DND-41 (cell line): ENCODE measurements around the gene CFAP97.

ENCODE experiments used
- ATAC-seq: fragments of 200-7000 bp; cut with Tn5 transposase; 3 replicates; pipeline ENCODE4 v1.9.1; 2021; ENCODE audit warnings: low read depth; ENCODE audit not compliant: insufficient read depth
- DNase-seq: peaks from one replicate; pipeline ENCODE4 v3.0.0-alpha.2; 2020
- H2AFZ ChIP-seq: 2 replicates; pipeline ENCODE4 v1.6.0; 2012; ENCODE audit warnings: low read depth, low read length
- H3K27ac ChIP-seq: 2 replicates; pipeline ENCODE4 v1.5.1; 2012; ENCODE audit warnings: low read length, inconsistent platforms
- H3K27me3 ChIP-seq: fragments of 200-600 bp; sonication (generic); 2 replicates; pipeline ENCODE4 v1.6.0; 2012; ENCODE audit warnings: low read length, mild to moderate bottlenecking, inconsistent platforms; ENCODE audit not compliant: insufficient read depth, poor library complexity
- H3K36me3 ChIP-seq: 2 replicates; pipeline ENCODE4 v1.5.1; 2012; ENCODE audit warnings: low read length, inconsistent platforms; ENCODE audit not compliant: insufficient read depth
- H3K4me1 ChIP-seq: 2 replicates; pipeline ENCODE4 v1.5.1; 2012; ENCODE audit warnings: mild to moderate bottlenecking, low read length; ENCODE audit not compliant: insufficient read depth
- H3K4me2 ChIP-seq: 2 replicates; pipeline ENCODE4 v1.6.0; 2012; ENCODE audit warnings: mild to moderate bottlenecking, moderate library complexity, low read length, inconsistent platforms; ENCODE audit not compliant: insufficient read depth
- H3K4me3 ChIP-seq, 2 experiments: fragments of 200-600 bp in 1 of 2; shearing (Covaris generic) in 1 of 2; 2 replicates each; pipeline ENCODE4 v1.5.1; 2012 to 2016; ENCODE audit warnings: inconsistent platforms in 2 of 2, low read length in 2 of 2, mild to moderate bottlenecking in 2 of 2, low read depth in 1 of 2, moderate library complexity in 1 of 2
- H3K79me2 ChIP-seq: 2 replicates; pipeline ENCODE4 v1.6.0; 2012; ENCODE audit warnings: low read length, inconsistent platforms; ENCODE audit not compliant: insufficient read depth
- H3K9ac ChIP-seq: 2 replicates; pipeline ENCODE4 v1.6.0; 2012; ENCODE audit warnings: low read depth, mild to moderate bottlenecking, inconsistent platforms, low read length, moderate library complexity
- H3K9me3 ChIP-seq: 2 replicates; pipeline ENCODE4 v1.5.1; 2012; ENCODE audit warnings: low read length, moderate library complexity, mild to moderate bottlenecking, inconsistent platforms; ENCODE audit not compliant: insufficient read depth, severe bottlenecking
- H4K20me1 ChIP-seq: 2 replicates; pipeline ENCODE4 v1.6.0; 2012; ENCODE audit warnings: low read length; ENCODE audit not compliant: insufficient read depth
- CTCF ChIP-seq: IDR thresholded peaks from 2 replicates; pipeline ENCODE4 v1.5.1; 2012; ENCODE audit warnings: borderline replicate concordance, low read length, moderate library complexity, mild to moderate bottlenecking; ENCODE audit not compliant: poor library complexity, severe bottlenecking; ENCODE audit errors: extremely low read depth
- EZH2 ChIP-seq: IDR thresholded peaks from 3 replicates; pipeline ENCODE4 v1.6.1; 2012; ENCODE audit warnings: borderline replicate concordance, low read depth, mild to moderate bottlenecking, moderate library complexity, low read length, inconsistent platforms; ENCODE audit not compliant: severe bottlenecking

Gene CFAP97

GRCh38 chr4:185182239-185182638 is 21.6 kb downstream of the CFAP97 start:
- DNase-seq (no peak), ATAC-seq (no peak)
- no peak overlapping the region for H3K4me3 ChIP-seq
- peaks cover 34% of the 10 kb centered on the region for H4K20me1 ChIP-seq
- H3K36me3 ChIP-seq, result peaks cover 7% of the 10 kb centered on the region; the same call in 1 of the 2 replicates
- H2AFZ ChIP-seq, result no peak overlapping the region
- no peak overlapping the region for H3K9ac ChIP-seq
- H3K4me2 ChIP-seq, result no peak overlapping the region
- H3K27me3 ChIP-seq, result no peaks in the 10 kb centered on the region
- no peak overlapping the region for H3K27ac ChIP-seq
- no peaks in the 10 kb centered on the region for H3K4me1 ChIP-seq
- TF ChIP-seq CTCF (no peak), EZH2 (no peak)
- H3K9me3 ChIP-seq, result no peaks in the 10 kb centered on the region
- peaks cover 24% of the 10 kb centered on the region for H3K79me2 ChIP-seq

- no peak overlapping the region for H3K27ac ChIP-seq
- H3K4me3 ChIP-seq, result no peak overlapping the region
- peaks cover 13% of the 10 kb centered on the region for H3K79me2 ChIP-seq
- DNase-seq (no peak), ATAC-seq (no peak)
- H4K20me1 ChIP-seq, result peaks cover 37% of the 10 kb centered on the region
- no peaks in the 10 kb centered on the region for H3K9me3 ChIP-seq
- H3K36me3 ChIP-seq, result peaks cover 19% of the 10 kb centered on the region
- no peak overlapping the region for H3K9ac ChIP-seq
- no peaks in the 10 kb centered on the region for H3K27me3 ChIP-seq
- H2AFZ ChIP-seq, result no peak overlapping the region
- TF ChIP-seq EZH2 (no peak), CTCF (no peak)
- no peaks in the 10 kb centered on the region for H3K4me1 ChIP-seq
- H3K4me2 ChIP-seq, result no peak overlapping the region
These were observed 24.3 kb downstream of the CFAP97 start for GRCh38 chr4:185179488-185179887.

GRCh38 chr4:185171373-185172071 is 32.3 kb downstream of the CFAP97 start:
- Histone ChIP-seq H3K9me3 (no peaks in the 10 kb centered on the region), H3K4me2 (no peak overlapping the region), H4K20me1 (peaks cover 46% of the 10 kb centered on the region), H3K9ac (no peak overlapping the region), H3K4me3 (no peak overlapping the region), H3K27ac (no peak overlapping the region), H3K36me3 (peaks cover 68% of the 10 kb centered on the region), H3K27me3 (no peaks in the 10 kb centered on the region), H3K4me1 (0 out of 2 replicates have a peak, but pooled peaks cover under 1% of the 10 kb centered on the region), H3K79me2 (no peaks in the 10 kb centered on the region), H2AFZ (no peak overlapping the region)
- TF ChIP-seq CTCF (no peak), EZH2 (no peak)
- no peak for ATAC-seq
- DNase-seq, result no peak
